Measurements from ENCODE around the gene GCNT2.
"Not testable (repeated sequence)": the region's sequence is repeated elsewhere in the genome, so short reads cannot be mapped to it uniquely, and the experiment has no call there.

Gene GCNT2

GRCh38 chr6:10580570-10580969 lies 59.4 kb downstream of the GCNT2 start:
- no peak overlapping the region for H3K4me3 ChIP-seq (ENCODE audit: low read length)
- no peak for TF ChIP-seq CTCF (conservative IDR thresholded peaks at IDR 0.05; ENCODE audit: low read depth, low read length)
- no peak for DNase-seq (ENCODE audit: low read depth)

GRCh38 chr6:10581402-10581801 lies 60.3 kb downstream of the GCNT2 start:
- H3K4me3 ChIP-seq (ENCODE audit: low read length); DNase-seq (ENCODE audit: low read depth): not testable (repeated sequence)

- no peak for DNase-seq (ENCODE audit: low read depth)
- TF ChIP-seq CTCF (conservative IDR thresholded peaks at IDR 0.05; ENCODE audit: low read depth, low read length), result no peak
- H3K4me3 ChIP-seq (ENCODE audit: low read length), result no peak overlapping the region
Measured at GRCh38 chr6:10582774-10583508, 61.8 kb downstream of the GCNT2 start.

- no peak for TF ChIP-seq CTCF (conservative IDR thresholded peaks at IDR 0.05; ENCODE audit: low read depth, low read length)
- no peak for DNase-seq (ENCODE audit: low read depth)
- H3K4me3 ChIP-seq (ENCODE audit: low read length), result no peak overlapping the region
Measured at GRCh38 chr6:10583509-10583901, 62.4 kb downstream of the GCNT2 start.

GRCh38 chr6:10584607-10585006 lies 63.5 kb downstream of the GCNT2 start:
- DNase-seq (ENCODE audit: low read depth), result no peak
- TF ChIP-seq CTCF (conservative IDR thresholded peaks at IDR 0.05; ENCODE audit: low read depth, low read length), result no peak
- no peak overlapping the region for H3K4me3 ChIP-seq (ENCODE audit: low read length)

GRCh38 chr6:10585209-10585845 lies 64.2 kb downstream of the GCNT2 start:
- DNase-seq (ENCODE audit: low read depth), result no peak
- no peak overlapping the region for H3K4me3 ChIP-seq (ENCODE audit: low read length)
- TF ChIP-seq CTCF (conservative IDR thresholded peaks at IDR 0.05; ENCODE audit: low read depth, low read length), result no peak

GRCh38 chr6:10586302-10586701 lies 65.2 kb downstream of the GCNT2 start:
- no peak overlapping the region for H3K4me3 ChIP-seq (ENCODE audit: low read length)
- no peak for TF ChIP-seq CTCF (conservative IDR thresholded peaks at IDR 0.05; ENCODE audit: low read depth, low read length)
- DNase-seq (ENCODE audit: low read depth), result no peak
